GM18511 (cell line): Measurements from ENCODE around the gene CTRB2.
A peak's percentile ranks its signal among the peaks of the same experiment; 100 is the strongest.

Source experiments
- ATAC-seq: cut with Tn5 transposase; IDR thresholded peaks from one replicate; pipeline ENCODE4 v1.9.1; 2021; ENCODE audit warnings: mild to moderate bottlenecking, moderate library complexity; ENCODE audit not compliant: unreplicated experiment

Gene CTRB2

GRCh38 chr16:75206749-75207451 lies at the start of gene CTRB2:
Gene CTRB2, minus strand, starts transcription at chr16:75207161. Its CDS starts 20 bp downstream, at chr16:75207141.
- peak; percentile 72 for ATAC-seq

GRCh38 chr16:75256059-75256571 lies 49.2 kb upstream of the CTRB2 start:
- ATAC-seq, result no peak

DNA sequence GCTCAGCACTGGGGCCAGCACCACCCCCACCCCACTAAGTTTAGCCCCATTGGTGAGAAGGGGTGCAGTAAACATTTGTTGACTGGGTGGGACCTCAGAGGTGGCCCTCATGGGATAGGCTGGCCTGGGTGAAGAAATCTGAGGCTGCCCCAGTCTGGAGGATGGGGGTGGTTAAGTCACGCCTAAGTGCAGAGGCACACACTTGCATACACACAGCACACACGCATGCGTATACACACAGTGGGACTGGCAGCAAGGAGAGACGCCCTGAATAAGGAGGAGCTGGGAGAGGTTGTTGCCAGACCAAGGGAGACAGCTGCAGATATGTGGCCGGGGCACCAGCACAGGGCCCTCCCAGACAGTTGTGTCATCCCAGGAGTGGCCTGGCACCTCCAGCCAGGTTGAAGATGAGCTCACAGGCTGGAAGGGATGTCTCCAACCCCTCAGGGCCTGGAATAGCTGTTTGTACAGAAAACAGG lies 47.4 kb upstream of the CTRB2 start:
- ATAC-seq, result no peak

GRCh38 chr16:75252946-75253911 lies 46.3 kb upstream of the CTRB2 start:
- no peak for ATAC-seq

DNA sequence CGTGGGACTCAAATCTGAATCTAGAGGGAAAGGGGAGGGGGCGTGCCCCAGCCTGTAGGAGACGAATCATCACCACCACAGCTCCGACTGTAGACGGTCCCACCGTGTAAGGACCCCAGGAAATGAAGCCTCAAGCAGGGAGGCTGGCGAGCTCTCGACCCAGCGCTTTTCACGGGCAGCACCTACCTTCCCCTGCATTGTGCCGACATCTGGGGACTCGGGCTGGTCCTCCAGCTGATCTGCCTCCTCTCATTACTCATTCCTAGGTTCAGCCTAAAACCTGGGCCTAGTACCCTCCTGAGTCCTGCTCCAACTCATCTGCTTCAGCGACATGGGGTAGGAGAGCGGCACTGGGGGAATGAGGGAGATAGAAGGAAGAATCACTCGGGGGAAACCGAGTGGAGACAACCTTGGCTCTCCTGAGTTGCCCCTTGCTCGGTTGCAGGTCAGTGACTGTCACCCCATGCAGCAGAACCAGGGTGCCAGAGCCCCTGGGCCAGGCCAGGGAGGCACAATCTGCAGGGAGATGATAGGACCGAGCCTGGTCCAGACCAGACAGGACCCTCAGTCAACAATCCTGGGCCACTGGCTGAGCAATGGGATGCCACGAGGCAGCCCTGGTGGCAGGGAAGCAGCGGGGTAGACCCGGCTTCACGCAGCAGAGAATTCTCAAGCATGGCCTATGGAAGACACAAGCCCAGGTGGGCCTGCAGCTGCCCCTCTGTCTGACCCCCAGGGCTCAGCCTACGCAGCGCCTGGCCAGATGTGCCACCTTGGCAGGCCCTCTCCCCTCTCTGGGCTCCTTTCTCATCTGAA lies 45.3 kb upstream of the CTRB2 start:
- no peak for ATAC-seq

DNA sequence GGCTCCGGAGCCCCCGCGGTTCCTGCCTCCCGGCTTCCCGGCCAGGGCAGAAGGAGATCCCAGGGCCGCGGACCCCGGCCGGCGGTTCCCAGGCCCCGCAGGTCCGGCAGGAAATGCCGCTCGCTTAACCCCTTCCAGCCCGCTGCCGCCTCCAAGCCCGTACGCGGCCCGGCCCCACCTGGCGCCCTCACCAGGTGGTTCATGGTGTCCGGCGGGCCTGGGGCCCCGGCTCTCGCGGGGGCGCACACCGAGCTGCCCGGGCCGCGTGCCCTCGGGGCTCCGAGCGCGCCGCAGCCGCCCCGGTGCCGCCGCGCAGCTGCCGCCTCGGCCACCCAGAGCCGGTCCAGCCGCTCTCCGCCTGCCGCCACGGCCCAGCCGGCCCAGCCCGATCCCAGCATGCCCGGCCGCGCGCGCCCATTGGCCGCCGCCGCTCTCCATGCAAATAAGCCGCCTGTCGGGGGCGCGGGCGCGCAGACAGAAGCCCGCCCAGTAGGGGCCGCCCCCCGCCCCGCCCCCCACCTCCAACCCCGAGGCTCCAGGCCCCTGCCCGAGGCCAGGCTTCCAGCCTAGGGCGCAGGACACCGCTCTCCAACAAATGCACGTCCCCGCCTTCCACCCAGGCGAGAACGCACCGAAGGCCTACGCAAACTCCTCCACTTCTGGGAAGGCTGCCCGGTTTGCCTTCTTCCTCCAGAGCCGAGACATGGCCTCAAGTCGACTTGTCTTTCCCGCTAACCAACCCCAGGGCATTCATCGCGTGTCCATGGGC lies 44.5 kb upstream of the CTRB2 start, which contains the start of gene BCAR1:
Gene BCAR1, minus strand, starts transcription at position 345 of the 769 bp plus-strand sequence. Its CDS starts 142 bp downstream, at position 203.
- ATAC-seq, result peak; percentile 82

GRCh38 chr16:75250809-75251279 lies 43.9 kb upstream of the CTRB2 start:
- ATAC-seq, result peak; percentile 52

- ATAC-seq, result no peak
Observed at GRCh38 chr16:75250089-75250808, 43.3 kb upstream of the CTRB2 start.

- no peak for ATAC-seq
Observed at GRCh38 chr16:75249441-75249840, 42.5 kb upstream of the CTRB2 start.

DNA sequence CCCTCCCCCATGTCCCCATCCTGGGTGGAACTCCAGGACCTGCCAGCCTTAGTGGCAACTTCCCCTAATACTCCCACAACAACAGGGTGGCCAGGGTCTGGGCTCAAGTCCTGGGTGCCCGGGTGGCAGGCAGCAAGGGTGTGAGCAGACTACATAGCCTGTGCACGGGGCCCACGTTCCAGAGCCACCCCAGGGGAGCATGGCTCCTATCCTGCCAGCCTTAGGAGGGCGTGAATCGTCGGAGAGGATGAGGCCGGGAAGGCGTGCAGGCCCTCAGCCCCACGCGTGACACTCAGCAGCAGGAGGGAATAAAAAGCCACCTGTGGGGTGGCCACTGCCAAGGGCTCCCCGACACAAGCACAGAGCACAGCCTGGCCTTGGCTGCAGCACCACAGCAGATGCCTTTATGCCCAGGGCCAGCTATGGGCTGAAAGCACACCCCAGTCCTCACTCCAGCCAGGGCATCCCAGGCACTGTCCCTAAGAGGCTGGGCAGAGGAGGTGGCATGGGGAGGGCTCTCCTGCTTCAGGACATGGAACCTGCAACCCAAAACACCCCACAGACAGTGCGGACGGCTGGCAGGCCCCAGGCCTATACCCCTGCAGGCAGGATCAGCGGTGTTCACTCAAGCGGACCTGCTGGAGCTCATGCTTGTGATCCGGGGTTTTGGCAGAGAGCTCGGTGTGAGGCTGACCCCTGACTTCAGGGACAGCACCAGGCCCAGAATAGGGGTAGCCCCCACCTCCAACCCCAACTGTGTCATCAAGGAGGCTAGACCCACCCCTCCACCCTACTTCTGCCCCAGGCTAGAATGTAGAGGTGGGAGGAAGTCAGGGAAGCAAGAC lies 41.8 kb upstream of the CTRB2 start:
- no peak for ATAC-seq

GRCh38 chr16:75248142-75248535 lies 41.2 kb upstream of the CTRB2 start:
- ATAC-seq, result no peak

GRCh38 chr16:75247249-75247648 lies 40.3 kb upstream of the CTRB2 start:
- no peak for ATAC-seq

- ATAC-seq, result no peak
Observed at GRCh38 chr16:75246504-75247205, 39.7 kb upstream of the CTRB2 start.

GRCh38 chr16:75244844-75245758 lies 38.1 kb upstream of the CTRB2 start:
- ATAC-seq, result peak; percentile 49

- no peak for ATAC-seq
Observed at GRCh38 chr16:75244225-75244809, 37.4 kb upstream of the CTRB2 start.

- no peak for ATAC-seq
Observed at GRCh38 chr16:75243667-75244224, 36.8 kb upstream of the CTRB2 start.
